Right lobe of liver (tissue), 4 donors: ENCODE results near the gene TANGO2.

ENCODE experiments used
- POLR2A ChIP-seq: fragments of 450-650 bp; IDR thresholded peaks from one replicate; pipeline ENCODE4 v1.6.1; 2017; ENCODE audit warnings: antibody characterized with exemption, mild to moderate bottlenecking
- TF ChIP-seq, protein P1 (sequence below), 4 donors: fragments of 200-600 bp in 3 of 4; fragments of 450-650 bp in 1 of 4; IDR thresholded peaks; one replicate each; pipeline versions ENCODE4 v1.5.1 to v1.8.0; 2016 to 2022; ENCODE audit warnings: antibody characterized with exemption in 4 of 4, mild to moderate bottlenecking in 2 of 4
- donor health status: DM: no; HTN: no; CAD: no.
- donor health status: DM: no; HTN: no; CAD: no.
- donor health status: DM: no; HTN: yes; CAD: no.

DNA sequence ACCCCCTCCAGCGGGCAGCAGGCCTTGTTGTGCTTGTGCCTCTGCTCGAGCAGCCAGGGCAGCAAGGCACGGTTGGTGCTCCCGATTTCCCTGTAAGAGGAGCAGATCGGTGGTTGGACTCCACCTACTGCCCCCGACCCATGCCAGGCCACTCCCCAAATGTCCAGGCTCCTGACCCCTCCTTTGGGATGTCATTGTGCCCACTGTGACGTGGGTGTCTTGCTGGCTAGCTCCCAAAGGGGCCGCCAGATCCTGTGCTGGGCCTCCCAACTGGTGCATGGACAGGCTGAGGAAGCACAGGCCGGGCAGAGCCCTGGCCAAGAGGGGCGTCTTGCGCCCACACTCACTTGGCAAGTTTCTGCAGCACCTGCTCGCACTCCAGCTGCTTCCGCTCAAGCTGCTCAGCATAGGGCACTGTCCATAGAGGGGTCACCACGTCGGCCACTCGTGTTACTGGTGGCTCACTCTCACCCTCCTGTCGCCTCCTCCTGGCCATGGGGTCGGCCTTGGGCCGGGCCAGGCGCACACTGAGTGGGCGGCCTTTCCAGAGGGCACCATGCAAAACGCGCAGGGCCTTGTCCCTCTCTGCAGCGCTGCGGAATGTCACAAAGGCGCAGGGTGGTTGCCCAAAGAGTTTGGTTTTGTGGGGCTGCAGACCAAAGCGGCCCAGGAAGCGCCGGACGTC is 94.9 kb downstream of the TANGO2 start, which contains the start of gene RANBP1:
- TF ChIP-seq, protein P1, sequence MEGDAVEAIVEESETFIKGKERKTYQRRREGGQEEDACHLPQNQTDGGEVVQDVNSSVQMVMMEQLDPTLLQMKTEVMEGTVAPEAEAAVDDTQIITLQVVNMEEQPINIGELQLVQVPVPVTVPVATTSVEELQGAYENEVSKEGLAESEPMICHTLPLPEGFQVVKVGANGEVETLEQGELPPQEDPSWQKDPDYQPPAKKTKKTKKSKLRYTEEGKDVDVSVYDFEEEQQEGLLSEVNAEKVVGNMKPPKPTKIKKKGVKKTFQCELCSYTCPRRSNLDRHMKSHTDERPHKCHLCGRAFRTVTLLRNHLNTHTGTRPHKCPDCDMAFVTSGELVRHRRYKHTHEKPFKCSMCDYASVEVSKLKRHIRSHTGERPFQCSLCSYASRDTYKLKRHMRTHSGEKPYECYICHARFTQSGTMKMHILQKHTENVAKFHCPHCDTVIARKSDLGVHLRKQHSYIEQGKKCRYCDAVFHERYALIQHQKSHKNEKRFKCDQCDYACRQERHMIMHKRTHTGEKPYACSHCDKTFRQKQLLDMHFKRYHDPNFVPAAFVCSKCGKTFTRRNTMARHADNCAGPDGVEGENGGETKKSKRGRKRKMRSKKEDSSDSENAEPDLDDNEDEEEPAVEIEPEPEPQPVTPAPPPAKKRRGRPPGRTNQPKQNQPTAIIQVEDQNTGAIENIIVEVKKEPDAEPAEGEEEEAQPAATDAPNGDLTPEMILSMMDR (IDR thresholded peaks at IDR 0.05) = no peak
- TF ChIP-seq POLR2A = no peak
